ENCODE data around the gene NEURL1B. TPM values are rescaled to one million over a fixed set of nuclear protein-coding genes. Genes with fewer than 3 reads are reported as not detected.
"Not testable (repeated sequence)": the region's sequence is repeated elsewhere in the genome, so short reads cannot be mapped to it uniquely, and the experiment has no call there.

Gene NEURL1B
- total RNA-seq, 1 donor from 2014 or later: 30.9 TPM

DNA sequence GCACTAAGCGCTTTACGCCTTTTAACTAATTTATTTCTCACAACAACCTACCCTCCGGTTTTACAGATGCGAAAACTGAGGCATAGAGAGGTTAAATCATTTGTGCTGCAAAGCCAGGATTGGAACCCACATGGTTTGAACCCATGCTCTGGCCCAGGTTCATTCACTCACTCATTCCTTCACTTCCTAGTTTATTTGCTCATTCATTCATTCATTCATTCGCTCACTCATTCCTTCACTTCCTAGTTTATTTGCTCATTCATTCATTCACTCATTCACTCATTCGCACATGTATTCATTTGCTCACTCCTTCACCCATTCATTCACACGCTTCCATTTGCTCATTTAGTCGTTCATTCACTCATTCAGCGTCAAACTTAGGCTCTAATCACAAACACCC lies 29.4 kb downstream of the NEURL1B start:
- DNase-seq (ENCODE audit: extremely low spot score in 2 of 2): no peak
- H3K4me3 ChIP-seq: no peak overlapping the region
- intact Hi-C loops (cut with DNase I): no loop called here
- peaks cover 16% of the 10 kb centered on the region for H3K4me1 ChIP-seq
- TF ChIP-seq CTCF (IDR thresholded peaks at IDR 0.05) (no peak), POLR2A (IDR thresholded peaks at IDR 0.05) (no peak), POLR2AphosphoS5 (IDR thresholded peaks at IDR 0.05; ENCODE audit: insufficient read depth in 1 of 2, low read depth in 1 of 2) (no peak)
- no peak overlapping the region for H3K27ac ChIP-seq
- no peaks in the 10 kb centered on the region for H3K9me3 ChIP-seq
- no peaks in the 10 kb centered on the region for H3K36me3 ChIP-seq
- no peaks in the 10 kb centered on the region for H3K27me3 ChIP-seq

DNA sequence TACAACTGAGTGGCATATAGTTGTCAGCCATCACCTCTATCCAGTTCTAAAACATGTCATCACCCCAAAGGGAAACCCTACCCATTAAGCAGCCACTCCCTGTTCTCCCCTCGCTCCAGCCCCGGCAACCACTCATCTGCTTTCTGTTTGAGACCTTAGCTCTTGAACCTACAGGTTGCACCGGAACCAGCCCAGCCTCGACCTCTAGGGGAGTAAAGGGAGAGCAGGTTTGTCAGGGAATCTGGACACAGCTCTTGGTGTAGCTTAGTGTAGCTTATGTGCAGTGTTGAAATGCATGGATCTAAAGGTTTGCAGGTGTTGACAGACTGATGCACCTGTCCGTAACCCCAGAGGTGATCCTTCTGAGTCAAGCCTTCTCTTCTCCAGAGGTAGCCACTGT lies 30.0 kb downstream of the NEURL1B start:
- TF ChIP-seq CTCF (IDR thresholded peaks at IDR 0.05) (no peak), POLR2A (IDR thresholded peaks at IDR 0.05) (no peak), POLR2AphosphoS5 (IDR thresholded peaks at IDR 0.05; ENCODE audit: insufficient read depth in 1 of 2, low read depth in 1 of 2) (no peak)
- no peaks in the 10 kb centered on the region for H3K36me3 ChIP-seq
- intact Hi-C loops (cut with DNase I): no loop called here
- no peak overlapping the region for H3K4me3 ChIP-seq
- no peak for DNase-seq (ENCODE audit: extremely low spot score in 2 of 2)
- no peaks in the 10 kb centered on the region for H3K9me3 ChIP-seq
- H3K27me3 ChIP-seq: no peaks in the 10 kb centered on the region
- H3K27ac ChIP-seq: no peak overlapping the region
- peaks cover 11% of the 10 kb centered on the region for H3K4me1 ChIP-seq

- no peak overlapping the region for H3K4me3 ChIP-seq
- H3K4me1 ChIP-seq: peaks cover 16% of the 10 kb centered on the region
- peaks cover 0 to 5% of the 10 kb centered on the region in 2 donors for H3K36me3 ChIP-seq
- no peak overlapping the region for H3K27ac ChIP-seq
- no peaks in the 10 kb centered on the region for H3K27me3 ChIP-seq
- intact Hi-C loops (cut with DNase I): no loop called here
- no peak for DNase-seq (ENCODE audit: extremely low spot score in 2 of 2)
- TF ChIP-seq CTCF (IDR thresholded peaks at IDR 0.05) (no peak), POLR2A (IDR thresholded peaks at IDR 0.05) (no peak), POLR2AphosphoS5 (IDR thresholded peaks at IDR 0.05; ENCODE audit: insufficient read depth in 1 of 2, low read depth in 1 of 2) (no peak)
- H3K9me3 ChIP-seq: no peaks in the 10 kb centered on the region
These were observed 31.6 kb downstream of the NEURL1B start for GRCh38 chr5:172672681-172673080.

DNA sequence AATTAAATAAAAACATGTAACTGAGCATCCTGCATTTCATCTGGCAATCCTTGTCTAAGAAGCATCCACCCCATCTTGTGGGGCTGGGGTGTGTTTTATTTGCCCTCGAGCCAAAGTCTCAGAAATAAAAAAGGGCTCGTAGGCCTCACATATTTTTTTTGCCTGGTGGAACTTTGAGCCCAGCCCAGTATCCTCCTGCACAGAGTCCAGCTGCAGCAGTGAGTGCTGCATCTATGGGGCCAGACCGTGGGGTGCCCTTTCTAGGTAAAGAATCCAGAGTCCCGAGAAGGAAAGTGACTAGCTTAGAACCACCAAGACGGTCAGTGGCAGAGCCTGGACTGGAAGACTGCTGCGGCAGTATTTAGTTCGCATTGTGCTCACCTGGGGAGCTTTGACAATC lies 33.1 kb downstream of the NEURL1B start:
- intact Hi-C loops (cut with DNase I): no loop called here
- Histone ChIP-seq H3K9me3 (no peaks in the 10 kb centered on the region), H3K36me3 (peaks cover 0 to 5% of the 10 kb centered on the region in 2 donors), H3K27ac (no peak overlapping the region), H3K4me1 (peaks cover 7% of the 10 kb centered on the region), H3K27me3 (no peaks in the 10 kb centered on the region), H3K4me3 (no peak overlapping the region)
- TF ChIP-seq CTCF (IDR thresholded peaks at IDR 0.05) (no peak), POLR2AphosphoS5 (IDR thresholded peaks at IDR 0.05; ENCODE audit: insufficient read depth in 1 of 2, low read depth in 1 of 2) (no peak), POLR2A (IDR thresholded peaks at IDR 0.05) (no peak)
- no peak for DNase-seq (ENCODE audit: extremely low spot score in 2 of 2)

GRCh38 chr5:172676914-172677475 lies 35.9 kb downstream of the NEURL1B start:
- no peak for TF ChIP-seq POLR2AphosphoS5 (IDR thresholded peaks at IDR 0.05; ENCODE audit: insufficient read depth in 1 of 2, low read depth in 1 of 2)
- TF ChIP-seq CTCF (IDR thresholded peaks at IDR 0.05): no peak
- TF ChIP-seq POLR2A (IDR thresholded peaks at IDR 0.05): no peak
- intact Hi-C loops (cut with DNase I): no loop called here
- no peaks in the 10 kb centered on the region for H3K27me3 ChIP-seq
- no peak overlapping the region for H3K27ac ChIP-seq
- H3K4me1 ChIP-seq: peaks cover 7% of the 10 kb centered on the region
- H3K36me3 ChIP-seq: peaks cover 0 to 5% of the 10 kb centered on the region in 2 donors
- no peak for DNase-seq (ENCODE audit: extremely low spot score in 2 of 2)
- no peaks in the 10 kb centered on the region for H3K9me3 ChIP-seq
- no peak overlapping the region for H3K4me3 ChIP-seq

DNA sequence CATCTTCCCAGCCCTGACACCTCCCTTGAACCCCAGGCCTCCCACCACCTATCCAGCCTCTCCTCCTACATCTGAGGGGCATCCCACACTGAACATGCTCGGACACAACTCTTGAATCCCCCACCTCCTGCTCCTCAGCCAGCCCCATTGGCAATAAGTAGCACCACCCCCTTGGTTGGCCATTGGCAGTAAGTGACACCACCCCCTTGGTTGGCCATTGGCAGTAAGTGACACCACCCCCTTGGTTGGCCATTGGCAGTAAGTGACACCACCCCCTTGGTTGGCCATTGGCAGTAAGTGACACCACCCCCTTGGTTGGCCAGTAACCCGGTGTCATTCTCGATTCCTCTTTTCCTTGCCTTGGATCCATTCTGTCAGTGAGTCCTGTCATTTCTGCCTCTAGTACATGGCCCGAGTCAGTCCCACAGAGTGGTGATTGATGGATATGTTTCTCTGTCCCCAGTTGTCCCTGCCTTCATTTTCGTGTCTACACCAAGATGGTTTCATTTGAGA lies 37.4 kb downstream of the NEURL1B start:
- H3K4me3 ChIP-seq; H3K27me3 ChIP-seq; H3K27ac ChIP-seq; H3K4me1 ChIP-seq; H3K36me3 ChIP-seq; DNase-seq (ENCODE audit: extremely low spot score in 2 of 2); H3K9me3 ChIP-seq; intact Hi-C loops (cut with DNase I): not testable (repeated sequence)
